ENCODE data around the gene ZBED4. TPM values are rescaled to one million over a fixed set of nuclear protein-coding genes. Genes with fewer than 3 reads are reported as not detected.

The ZBED4 gene
- total RNA-seq, 2 donors from 2014 or later: 16.2 to 19.9 TPM

GRCh38 chr22:49936018-49936972, 82.7 kb downstream of the ZBED4 start:
- Histone ChIP-seq H3K4me1 (peaks cover 22% of the 10 kb centered on the region), H3K9me3 (no peaks in the 10 kb centered on the region), H3K36me3 (no peaks in the 10 kb centered on the region), H3K27ac (peak overlapping the region; percentile 60), H3K27me3 (no peaks in the 10 kb centered on the region), H3K9ac (ENCODE audit: low read depth in 2 of 2, low read length in 2 of 2) (peak overlapping the region; percentile 55 to 73), H3K4me3 (peak overlapping the region; percentile 13)
- TF ChIP-seq CTCF (IDR thresholded peaks at IDR 0.05): no peak
- DNase-seq: peak; percentile 91
- intact Hi-C loops (cut with DNase I): no loop called here

- intact Hi-C loops (cut with DNase I): no loop called here
- Histone ChIP-seq H3K9ac (ENCODE audit: low read depth in 2 of 2, low read length in 2 of 2) (peak overlapping the region; percentile 55 to 73), H3K4me1 (peaks cover 22% of the 10 kb centered on the region), H3K36me3 (no peaks in the 10 kb centered on the region), H3K9me3 (no peaks in the 10 kb centered on the region), H3K4me3 (no peak overlapping the region), H3K27ac (peak overlapping the region; percentile 60), H3K27me3 (no peaks in the 10 kb centered on the region)
- no peak for TF ChIP-seq CTCF (IDR thresholded peaks at IDR 0.05)
- DNase-seq: no peak
Observed at GRCh38 chr22:49936973-49937757, 83.5 kb downstream of the ZBED4 start.

GRCh38 chr22:49937758-49938564, 84.3 kb downstream of the ZBED4 start:
- peak overlapping the region; percentile 60 for H3K27ac ChIP-seq
- H3K27me3 ChIP-seq: no peaks in the 10 kb centered on the region
- intact Hi-C loops (cut with DNase I): no loop called here
- H3K4me1 ChIP-seq: peaks cover 22% of the 10 kb centered on the region
- peak overlapping the region; percentile 26 to 35 for H3K9ac ChIP-seq (ENCODE audit: low read depth in 2 of 2, low read length in 2 of 2)
- DNase-seq: no peak
- H3K36me3 ChIP-seq: no peaks in the 10 kb centered on the region
- no peaks in the 10 kb centered on the region for H3K9me3 ChIP-seq
- no peak for TF ChIP-seq CTCF (IDR thresholded peaks at IDR 0.05)
- no peak overlapping the region for H3K4me3 ChIP-seq

GRCh38 chr22:49938565-49939136, 85.0 kb downstream of the ZBED4 start:
- intact Hi-C loops (cut with DNase I): no loop called here
- no peak for TF ChIP-seq CTCF (IDR thresholded peaks at IDR 0.05)
- Histone ChIP-seq H3K27ac (no peak overlapping the region), H3K4me3 (no peak overlapping the region), H3K27me3 (no peaks in the 10 kb centered on the region), H3K4me1 (peaks cover 22% of the 10 kb centered on the region), H3K36me3 (no peaks in the 10 kb centered on the region), H3K9ac (ENCODE audit: low read depth in 2 of 2, low read length in 2 of 2) (no peak overlapping the region), H3K9me3 (no peaks in the 10 kb centered on the region)
- DNase-seq: no peak

Other genes starting within 250 kb of the ZBED4 start
- 10 to 100 TPM; 32.7 to 37.7 TPM for gene BRD1, start 26.0 kb upstream of the ZBED4 start, total RNA-seq
- gene ALG12, start 64.6 kb downstream of the ZBED4 start, total RNA-seq: 10 to 100 TPM; 17.8 to 43.5 TPM
- 100 to 1,000 TPM in 1 of 2 donors, 10 to 100 TPM in 1; 43.6 to 133 TPM for gene CRELD2, start 64.8 kb downstream of the ZBED4 start, total RNA-seq
- 10 to 100 TPM; 65.6 to 74.4 TPM for gene PIM3, start 106.9 kb downstream of the ZBED4 start, total RNA-seq
- gene IL17REL, start 158.9 kb downstream of the ZBED4 start, total RNA-seq: under 1 TPM; 0.11 to 0.22 TPM
- not detected for gene TTLL8, start 204.5 kb downstream of the ZBED4 start, total RNA-seq
- not detected for gene MLC1, start 231.6 kb downstream of the ZBED4 start, total RNA-seq
- gene MOV10L1, start 236.2 kb downstream of the ZBED4 start, total RNA-seq: under 1 TPM; 0.27 to 0.50 TPM